OCI-LY1 (cell line): Measurements from ENCODE around the gene ZBTB7C.

Experiments used
- H2AFZ ChIP-seq: fragments of 200-600 bp; sonication (generic), shearing (Covaris generic); 2 replicates; pipeline ENCODE4 v1.6.0; 2014; ENCODE audit warnings: antibody characterized with exemption, mild to moderate bottlenecking, low read length
- H3F3A ChIP-seq: fragments of 200-600 bp; sonication (generic), shearing (Covaris generic); 2 replicates; pipeline ENCODE4 v1.6.0; 2014; ENCODE audit warnings: mild to moderate bottlenecking, antibody characterized with exemption, low read length, moderate library complexity; ENCODE audit not compliant: insufficient read depth
- H3K27ac ChIP-seq: fragments of 200-600 bp; sonication (generic); 2 replicates; pipeline ENCODE4 v1.5.1; 2014; ENCODE audit warnings: low read length, mixed run types, mild to moderate bottlenecking, low read depth; ENCODE audit not compliant: poor library complexity, severe bottlenecking
- H3K27me3 ChIP-seq: fragments of 200-600 bp; sonication (generic); 2 replicates; pipeline ENCODE4 v1.6.0; 2014; ENCODE audit warnings: antibody characterized with exemption, mild to moderate bottlenecking, low read length, moderate library complexity; ENCODE audit not compliant: insufficient read depth
- H3K36me3 ChIP-seq: fragments of 200-600 bp; sonication (generic); 2 replicates; pipeline ENCODE4 v1.6.1; 2014; ENCODE audit warnings: mild to moderate bottlenecking, antibody characterized with exemption, low read length, moderate library complexity, mixed read lengths; ENCODE audit not compliant: insufficient read depth
- H3K4me1 ChIP-seq: fragments of 200-600 bp; sonication (generic); 2 replicates; pipeline ENCODE4 v1.5.1; 2014; ENCODE audit warnings: mild to moderate bottlenecking, low read length, moderate library complexity; ENCODE audit not compliant: insufficient read depth, severe bottlenecking
- H3K4me2 ChIP-seq: fragments of 200-600 bp; sonication (generic), shearing (Covaris generic); 2 replicates; pipeline ENCODE4 v1.6.1; 2014; ENCODE audit warnings: low read length
- H3K4me3 ChIP-seq: fragments of 200-600 bp; sonication (generic); 2 replicates; pipeline ENCODE4 v1.5.1; 2014; ENCODE audit warnings: low read length, low read depth, mild to moderate bottlenecking, mixed read lengths; ENCODE audit not compliant: poor library complexity, severe bottlenecking
- H3K79me2 ChIP-seq: fragments of 200-600 bp; shearing (Covaris generic); 2 replicates; pipeline ENCODE4 v1.6.1; 2016; ENCODE audit warnings: mixed run types, low read length, mixed read lengths; ENCODE audit not compliant: insufficient read depth
- H3K9ac ChIP-seq: fragments of 200-600 bp; sonication (generic), shearing (Covaris generic); 2 replicates; pipeline ENCODE4 v1.6.1; 2014; ENCODE audit warnings: mild to moderate bottlenecking, low read length, mixed read lengths
- H3K9me2 ChIP-seq: fragments of 200-600 bp; sonication (generic), shearing (Covaris generic); 2 replicates; pipeline ENCODE4 v1.6.1; 2014; ENCODE audit warnings: low read depth, mild to moderate bottlenecking, low read length, mixed read lengths
- H3K9me3 ChIP-seq: fragments of 200-600 bp; shearing (Covaris generic); 2 replicates; pipeline ENCODE4 v1.6.1; 2014; ENCODE audit warnings: low read length, mixed read lengths
- H4K20me1 ChIP-seq: fragments of 200-600 bp; sonication (generic), shearing (Covaris generic); 2 replicates; pipeline ENCODE4 v1.6.0; 2016; ENCODE audit warnings: mild to moderate bottlenecking, low read length; ENCODE audit not compliant: insufficient read depth
- EZH2 ChIP-seq: fragments of 200-600 bp; sonication (generic), shearing (Covaris generic); IDR thresholded peaks from 2 replicates; pipeline ENCODE4 v1.8.0; 2017; ENCODE audit warnings: borderline replicate concordance, mixed run types, mild to moderate bottlenecking, antibody characterized with exemption, low read length, moderate library complexity, mixed read lengths
- TF ChIP-seq, protein P1 (sequence below): fragments of 200-600 bp; sonication (generic), shearing (Covaris generic); IDR thresholded peaks from 2 replicates; pipeline ENCODE4 v1.5.1; 2017; ENCODE audit warnings: mild to moderate bottlenecking, antibody characterized with exemption, low read length, moderate library complexity, mixed read lengths

The ZBTB7C gene

DNA sequence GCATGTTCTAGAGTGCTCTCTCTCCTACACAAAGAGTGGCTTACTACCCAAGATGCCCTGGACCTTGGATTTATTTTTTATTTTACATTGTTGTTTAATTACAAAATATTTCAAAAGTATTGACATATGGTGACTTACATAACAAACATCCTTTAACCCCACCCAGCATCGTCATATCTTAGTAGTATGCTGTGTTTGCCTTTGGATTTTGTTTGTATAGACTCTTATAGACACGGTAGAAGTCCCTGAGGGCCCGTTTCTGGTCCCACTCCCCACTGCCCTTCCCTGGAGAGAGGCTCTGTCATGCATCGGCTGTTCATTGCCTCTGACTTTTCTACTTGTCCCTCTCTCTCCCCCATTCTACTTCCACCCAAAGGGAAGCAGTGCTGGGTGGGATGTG lies 112.0 kb downstream of the ZBTB7C start:
- Histone ChIP-seq H3K79me2 (no peaks in the 10 kb centered on the region), H3K36me3 (no peaks in the 10 kb centered on the region), H3K4me2 (no peak overlapping the region), H3K9me2 (no peaks in the 10 kb centered on the region), H3K27ac (no peak overlapping the region), H3K4me1 (no peaks in the 10 kb centered on the region), H2AFZ (no peak overlapping the region), H3F3A (no peaks in the 10 kb centered on the region), H3K4me3 (no peak overlapping the region), H3K9ac (no peak overlapping the region), H3K9me3 (no peaks in the 10 kb centered on the region), H3K27me3 (no peaks in the 10 kb centered on the region), H4K20me1 (no peaks in the 10 kb centered on the region)
- TF ChIP-seq, protein P1, sequence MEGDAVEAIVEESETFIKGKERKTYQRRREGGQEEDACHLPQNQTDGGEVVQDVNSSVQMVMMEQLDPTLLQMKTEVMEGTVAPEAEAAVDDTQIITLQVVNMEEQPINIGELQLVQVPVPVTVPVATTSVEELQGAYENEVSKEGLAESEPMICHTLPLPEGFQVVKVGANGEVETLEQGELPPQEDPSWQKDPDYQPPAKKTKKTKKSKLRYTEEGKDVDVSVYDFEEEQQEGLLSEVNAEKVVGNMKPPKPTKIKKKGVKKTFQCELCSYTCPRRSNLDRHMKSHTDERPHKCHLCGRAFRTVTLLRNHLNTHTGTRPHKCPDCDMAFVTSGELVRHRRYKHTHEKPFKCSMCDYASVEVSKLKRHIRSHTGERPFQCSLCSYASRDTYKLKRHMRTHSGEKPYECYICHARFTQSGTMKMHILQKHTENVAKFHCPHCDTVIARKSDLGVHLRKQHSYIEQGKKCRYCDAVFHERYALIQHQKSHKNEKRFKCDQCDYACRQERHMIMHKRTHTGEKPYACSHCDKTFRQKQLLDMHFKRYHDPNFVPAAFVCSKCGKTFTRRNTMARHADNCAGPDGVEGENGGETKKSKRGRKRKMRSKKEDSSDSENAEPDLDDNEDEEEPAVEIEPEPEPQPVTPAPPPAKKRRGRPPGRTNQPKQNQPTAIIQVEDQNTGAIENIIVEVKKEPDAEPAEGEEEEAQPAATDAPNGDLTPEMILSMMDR, result no peak
- TF ChIP-seq EZH2, result no peak

DNA sequence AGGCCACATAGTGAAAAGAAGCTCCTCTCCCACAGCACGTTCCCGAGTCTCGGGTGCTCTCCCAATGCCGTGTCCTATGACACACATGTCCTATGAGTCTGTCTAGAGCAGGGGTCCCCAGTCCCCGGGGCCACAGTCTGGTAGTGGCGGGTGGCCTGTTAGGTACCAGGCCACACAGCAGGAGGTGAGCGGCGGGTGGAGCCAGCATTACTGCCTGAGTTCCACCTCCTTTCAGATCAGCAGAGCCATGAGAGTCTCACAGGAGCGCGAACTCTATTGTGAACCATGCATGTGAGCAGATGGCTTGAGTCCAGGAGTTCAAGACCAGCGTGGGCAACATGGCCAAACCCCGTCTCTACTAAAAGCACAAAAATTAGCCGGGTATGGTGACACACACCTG lies 112.6 kb downstream of the ZBTB7C start:
- H3K79me2 ChIP-seq, result no peaks in the 10 kb centered on the region
- no peak for TF ChIP-seq EZH2
- TF ChIP-seq, protein P1, result no peak
- H4K20me1 ChIP-seq, result no peaks in the 10 kb centered on the region
- no peak overlapping the region for H3K4me3 ChIP-seq
- H3K9me3 ChIP-seq, result no peaks in the 10 kb centered on the region
- H3K27ac ChIP-seq, result no peak overlapping the region
- H3K4me2 ChIP-seq, result no peak overlapping the region
- H3K9ac ChIP-seq, result no peak overlapping the region
- no peaks in the 10 kb centered on the region for H3K4me1 ChIP-seq
- no peak overlapping the region for H2AFZ ChIP-seq
- H3K36me3 ChIP-seq, result no peaks in the 10 kb centered on the region
- no peaks in the 10 kb centered on the region for H3F3A ChIP-seq
- H3K9me2 ChIP-seq, result no peaks in the 10 kb centered on the region
- no peaks in the 10 kb centered on the region for H3K27me3 ChIP-seq

DNA sequence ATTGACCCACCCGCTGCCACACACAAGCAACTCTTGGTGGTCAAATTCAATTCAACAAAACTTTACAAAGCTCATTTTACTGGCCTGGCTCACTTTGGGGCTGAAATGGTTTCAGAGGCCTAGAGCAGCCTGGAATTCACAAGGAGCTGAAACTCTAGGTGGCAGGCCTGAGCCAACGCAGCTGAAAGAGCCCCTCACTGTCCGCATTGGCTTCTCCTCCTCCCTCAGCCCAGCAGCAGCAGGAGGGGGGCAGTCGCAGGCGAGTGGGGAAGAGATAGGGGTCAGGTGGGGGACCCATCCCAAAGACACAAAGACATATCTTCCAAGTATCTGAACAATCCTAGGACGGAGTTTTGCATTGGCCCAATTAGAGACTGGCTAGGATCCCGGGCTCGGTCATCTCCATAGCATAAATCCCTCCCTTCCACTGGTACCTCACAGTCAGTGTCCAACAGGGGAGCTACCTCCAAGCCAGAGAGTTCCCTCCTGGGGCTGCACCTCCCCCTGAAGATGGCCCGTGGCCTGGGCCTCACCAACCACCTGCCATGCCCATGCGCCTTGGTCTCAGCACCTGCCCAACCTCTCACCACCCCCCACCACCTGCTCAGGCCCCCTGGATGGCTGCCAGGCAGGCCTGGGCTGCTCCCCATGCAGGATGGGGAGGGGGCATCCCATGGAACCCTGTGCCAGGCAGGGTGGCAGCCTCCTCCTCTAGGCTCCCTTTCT lies 113.4 kb downstream of the ZBTB7C start:
- H3K9ac ChIP-seq, result no peak overlapping the region
- H2AFZ ChIP-seq, result no peak overlapping the region
- no peak overlapping the region for H3K27ac ChIP-seq
- H4K20me1 ChIP-seq, result no peaks in the 10 kb centered on the region
- H3K27me3 ChIP-seq, result no peaks in the 10 kb centered on the region
- no peak overlapping the region for H3K4me3 ChIP-seq
- H3K4me1 ChIP-seq, result no peaks in the 10 kb centered on the region
- H3K79me2 ChIP-seq, result no peaks in the 10 kb centered on the region
- no peaks in the 10 kb centered on the region for H3K36me3 ChIP-seq
- H3K4me2 ChIP-seq, result no peak overlapping the region
- H3K9me3 ChIP-seq, result no peaks in the 10 kb centered on the region
- no peaks in the 10 kb centered on the region for H3K9me2 ChIP-seq
- H3F3A ChIP-seq, result no peaks in the 10 kb centered on the region
- TF ChIP-seq, protein P1, result peak; percentile 17; the same call in 1 of the 2 replicates
- TF ChIP-seq EZH2, result no peak
